Measurements from ENCODE around the gene C1QTNF2. TPM values are rescaled to one million over a fixed set of nuclear protein-coding genes. Genes with fewer than 3 reads are reported as not detected.

Gene C1QTNF2
- total RNA-seq, 6 experiments from 2014 or later: 0.76 to 2.9 (median 2.6) TPM

- TF ChIP-seq CTCF (IDR thresholded peaks at IDR 0.05): no peak
- H3K36me3 Mint-ChIP-seq (ENCODE audit: low read depth): no peaks in the 10 kb centered on the region
- no peak overlapping the region for H3K27ac Mint-ChIP-seq
- H3K27me3 Mint-ChIP-seq (ENCODE audit: insufficient read depth): peaks cover 43% of the 10 kb centered on the region
- DNase-seq: no peak
- no peak overlapping the region for H3K4me3 Mint-ChIP-seq
- H3K4me1 Mint-ChIP-seq (ENCODE audit: low read depth): peaks cover 10% of the 10 kb centered on the region
- no peaks in the 10 kb centered on the region for H3K9me3 Mint-ChIP-seq
Observed at GRCh38 chr5:160310552-160311295, 59.7 kb downstream of the C1QTNF2 start.

GRCh38 chr5:160310140-160310539 lies 60.3 kb downstream of the C1QTNF2 start:
- Mint-ChIP-seq H3K9me3 (no peaks in the 10 kb centered on the region), H3K27me3 (ENCODE audit: insufficient read depth) (peaks cover 43% of the 10 kb centered on the region), H3K27ac (no peak overlapping the region), H3K4me1 (ENCODE audit: low read depth) (peaks cover 6% of the 10 kb centered on the region; the same call in 1 of the 2 replicates), H3K4me3 (no peak overlapping the region), H3K36me3 (ENCODE audit: low read depth) (no peaks in the 10 kb centered on the region)
- no peak for DNase-seq
- TF ChIP-seq CTCF (IDR thresholded peaks at IDR 0.05): no peak

- Mint-ChIP-seq H3K27ac (no peak overlapping the region), H3K27me3 (ENCODE audit: insufficient read depth) (peaks cover 36% of the 10 kb centered on the region), H3K4me3 (no peak overlapping the region), H3K4me1 (ENCODE audit: low read depth) (peaks cover 10% of the 10 kb centered on the region), H3K9me3 (no peaks in the 10 kb centered on the region), H3K36me3 (ENCODE audit: low read depth) (no peaks in the 10 kb centered on the region)
- no peak for DNase-seq
- no peak for TF ChIP-seq CTCF (IDR thresholded peaks at IDR 0.05)
Observed at GRCh38 chr5:160306696-160307095, 63.7 kb downstream of the C1QTNF2 start.

- H3K36me3 Mint-ChIP-seq (ENCODE audit: low read depth): no peaks in the 10 kb centered on the region
- no peak overlapping the region for H3K27ac Mint-ChIP-seq
- DNase-seq: no peak
- no peaks in the 10 kb centered on the region for H3K9me3 Mint-ChIP-seq
- TF ChIP-seq CTCF (IDR thresholded peaks at IDR 0.05): no peak
- H3K4me3 Mint-ChIP-seq: no peak overlapping the region
- peaks cover 10% of the 10 kb centered on the region for H3K4me1 Mint-ChIP-seq (ENCODE audit: low read depth)
- H3K27me3 Mint-ChIP-seq (ENCODE audit: insufficient read depth): peaks cover 30% of the 10 kb centered on the region
Observed at GRCh38 chr5:160305319-160305718, 65.1 kb downstream of the C1QTNF2 start.

GRCh38 chr5:160303690-160304089 lies 66.7 kb downstream of the C1QTNF2 start:
- no peak for DNase-seq
- Mint-ChIP-seq H3K27me3 (ENCODE audit: insufficient read depth) (peaks cover 29% of the 10 kb centered on the region), H3K27ac (no peak overlapping the region), H3K36me3 (ENCODE audit: low read depth) (no peaks in the 10 kb centered on the region), H3K4me3 (no peak overlapping the region), H3K4me1 (ENCODE audit: low read depth) (peaks cover 10% of the 10 kb centered on the region), H3K9me3 (no peaks in the 10 kb centered on the region)
- no peak for TF ChIP-seq CTCF (IDR thresholded peaks at IDR 0.05)
